Mucosa of stomach (tissue), 1 donor: ENCODE measurements around the gene RHOXF1.
"Not testable (repeated sequence)": the region's sequence is repeated elsewhere in the genome, so short reads cannot be mapped to it uniquely, and the experiment has no call there.

Source experiments
- H3K27me3 ChIP-seq: one replicate; pipeline ENCODE4 v1.7.0; 2013; ENCODE audit warnings: mild to moderate bottlenecking, low read length; ENCODE audit not compliant: control insufficient read depth, insufficient read depth
- H3K36me3 ChIP-seq: one replicate; pipeline ENCODE4 v1.7.0; 2013; ENCODE audit warnings: low read length; ENCODE audit not compliant: control insufficient read depth, insufficient read depth
- H3K4me1 ChIP-seq: one replicate; pipeline ENCODE4 v1.7.0; 2013; ENCODE audit warnings: mild to moderate bottlenecking, low read length; ENCODE audit not compliant: control insufficient read depth, insufficient read depth
- H3K4me3 ChIP-seq: one replicate; pipeline ENCODE4 v1.7.0; 2013; ENCODE audit warnings: low read length
- H3K9ac ChIP-seq: one replicate; pipeline ENCODE4 v1.7.0; 2013; ENCODE audit warnings: mild to moderate bottlenecking, low read length, moderate library complexity
- H3K9me3 ChIP-seq: one replicate; pipeline ENCODE4 v1.7.0; 2013; ENCODE audit warnings: mild to moderate bottlenecking, low read length, moderate library complexity; ENCODE audit not compliant: control insufficient read depth
- donor health status: Pancreatic carcinoma.

RHOXF1 gene

DNA sequence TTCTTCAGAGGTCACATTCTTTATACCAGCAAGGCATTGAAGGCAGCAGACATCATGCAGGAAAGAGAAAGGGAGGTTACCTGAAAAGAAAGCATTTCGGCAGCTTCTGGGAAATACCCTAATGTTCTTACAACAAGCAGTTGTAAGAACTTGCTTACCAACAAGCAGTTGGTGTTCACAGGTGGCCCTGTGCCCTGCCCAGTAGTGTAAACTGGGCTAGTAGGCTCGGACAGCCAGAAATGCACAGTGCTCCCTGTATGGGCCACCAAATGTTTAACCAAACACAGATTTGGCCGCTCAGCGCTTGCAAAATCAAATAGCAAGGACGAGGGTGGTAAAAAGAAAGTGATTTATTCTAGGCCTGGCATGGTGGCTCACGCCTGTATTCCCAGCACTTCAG is 20.4 kb upstream of the RHOXF1 start:
- H3K27me3 ChIP-seq = no peaks in the 10 kb centered on the region
- no peaks in the 10 kb centered on the region for H3K9me3 ChIP-seq
- H3K9ac ChIP-seq = no peak overlapping the region
- no peaks in the 10 kb centered on the region for H3K36me3 ChIP-seq
- H3K4me3 ChIP-seq = no peak overlapping the region
- H3K4me1 ChIP-seq = no peaks in the 10 kb centered on the region

DNA sequence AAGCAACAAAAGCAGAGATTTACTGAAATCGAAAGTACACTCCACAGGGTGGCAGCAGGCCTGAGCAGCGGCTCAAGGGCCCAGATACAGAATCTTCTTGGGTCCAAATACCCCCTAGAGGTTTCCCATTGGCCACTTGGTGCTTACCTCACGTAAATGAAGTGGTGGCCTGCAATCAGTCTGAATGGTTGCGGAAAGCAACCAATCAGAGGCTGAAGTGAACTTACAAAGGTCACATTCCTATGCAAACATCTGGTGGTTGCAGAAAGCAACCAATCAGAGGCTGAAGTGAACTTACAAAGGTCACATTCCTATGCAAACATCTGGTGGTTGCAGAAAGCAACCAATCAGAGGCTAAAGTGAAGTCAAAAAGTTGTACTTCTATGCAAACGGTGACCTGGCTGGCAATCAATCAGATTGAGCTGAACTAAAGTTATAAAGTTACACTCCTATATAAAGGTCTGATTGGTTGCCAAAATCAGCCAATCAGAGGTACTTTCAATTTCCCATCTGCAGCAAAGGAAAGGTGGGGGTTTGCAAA is 12.7 kb upstream of the RHOXF1 start:
- H3K27me3 ChIP-seq, H3K36me3 ChIP-seq, H3K4me3 ChIP-seq, H3K4me1 ChIP-seq, H3K9me3 ChIP-seq, H3K9ac ChIP-seq: not testable (repeated sequence)

DNA sequence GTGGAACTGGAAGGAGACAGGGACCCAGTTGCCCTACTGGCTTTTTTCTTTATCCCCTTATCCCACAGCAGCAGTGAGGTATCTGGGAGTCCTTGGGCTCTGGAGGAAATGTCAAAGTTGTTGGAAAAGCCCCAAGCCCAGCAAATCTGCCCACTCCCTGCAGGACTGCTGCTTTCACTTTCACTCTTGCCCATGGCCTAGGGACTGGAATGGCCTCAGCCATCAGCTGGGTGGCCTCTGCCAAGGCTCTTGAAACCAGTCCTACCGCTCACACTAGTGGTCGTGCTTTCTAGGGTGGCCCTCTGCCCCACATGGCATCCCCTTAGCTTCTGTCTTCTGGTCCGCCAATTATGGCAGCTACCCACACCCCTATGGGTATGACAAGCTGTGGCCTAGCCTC is 9.7 kb upstream of the RHOXF1 start:
- Histone ChIP-seq H3K36me3 (no peaks in the 10 kb centered on the region), H3K9ac (no peak overlapping the region), H3K9me3 (no peaks in the 10 kb centered on the region), H3K4me1 (no peaks in the 10 kb centered on the region), H3K27me3 (no peaks in the 10 kb centered on the region), H3K4me3 (no peak overlapping the region)

DNA sequence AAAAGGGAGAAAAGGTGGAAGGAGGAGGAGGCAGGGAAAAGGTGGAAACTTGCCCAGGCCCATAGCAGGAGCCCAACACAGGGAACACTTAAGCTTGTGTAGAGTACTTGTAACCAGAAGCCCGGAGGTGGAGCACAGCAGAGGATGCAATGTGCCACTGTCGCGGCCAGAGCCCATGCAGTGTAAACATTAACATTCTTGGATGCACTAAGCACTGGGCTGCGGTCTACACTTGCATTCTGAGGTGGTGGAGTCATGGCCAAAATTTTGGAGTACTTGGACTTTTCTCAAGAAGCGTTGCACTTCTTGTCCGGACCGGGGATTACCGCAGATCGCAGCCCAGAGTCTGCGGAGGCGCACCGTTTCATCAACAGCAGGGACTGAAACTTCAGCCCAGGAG is 4.5 kb upstream of the RHOXF1 start:
- Histone ChIP-seq H3K4me3 (no peak overlapping the region), H3K36me3 (no peaks in the 10 kb centered on the region), H3K9me3 (no peaks in the 10 kb centered on the region), H3K9ac (no peak overlapping the region), H3K27me3 (no peaks in the 10 kb centered on the region), H3K4me1 (no peaks in the 10 kb centered on the region)

DNA sequence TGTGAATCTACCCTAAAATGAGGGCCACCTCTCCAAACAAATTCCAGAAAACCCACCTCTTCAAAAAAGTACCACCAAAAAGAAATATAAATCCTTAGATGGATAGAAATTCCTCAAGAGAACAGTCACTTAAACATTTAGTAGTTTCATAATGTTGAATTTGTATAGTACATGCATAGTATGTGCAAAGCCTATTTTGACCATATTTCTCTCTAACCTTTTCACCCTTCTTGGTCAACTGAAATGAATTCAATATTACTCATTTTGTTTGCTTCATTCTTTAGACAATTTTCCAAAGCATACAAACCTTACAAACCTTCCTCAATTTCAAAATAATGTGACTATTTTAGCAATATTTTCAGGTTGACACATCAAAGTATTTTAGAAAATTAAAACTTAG is 4.1 kb downstream of the RHOXF1 start:
- no peaks in the 10 kb centered on the region for H3K4me1 ChIP-seq
- no peak overlapping the region for H3K9ac ChIP-seq
- no peak overlapping the region for H3K4me3 ChIP-seq
- H3K27me3 ChIP-seq = no peaks in the 10 kb centered on the region
- H3K36me3 ChIP-seq = no peaks in the 10 kb centered on the region
- H3K9me3 ChIP-seq = no peaks in the 10 kb centered on the region

DNA sequence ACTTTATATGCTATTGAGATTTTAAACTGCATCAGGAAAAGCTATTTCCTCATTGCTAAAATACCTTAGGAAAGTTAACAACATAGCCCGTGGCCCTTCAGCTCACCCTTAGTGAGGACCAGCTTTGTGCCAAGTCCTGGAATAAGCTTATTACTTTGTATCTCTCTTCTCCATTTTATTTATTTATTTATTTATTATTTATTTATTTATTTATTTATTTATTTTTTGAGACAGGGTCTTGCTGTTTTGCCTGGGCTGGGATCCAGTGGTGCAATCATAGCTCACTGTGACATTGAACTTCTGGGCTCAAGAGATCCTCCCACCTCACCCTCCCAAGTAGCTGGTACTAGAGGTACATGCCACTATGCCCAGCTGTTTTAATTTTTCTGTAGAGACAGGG is 6.3 kb downstream of the RHOXF1 start:
- no peak overlapping the region for H3K9ac ChIP-seq
- no peaks in the 10 kb centered on the region for H3K9me3 ChIP-seq
- H3K4me1 ChIP-seq = no peaks in the 10 kb centered on the region
- H3K27me3 ChIP-seq = no peaks in the 10 kb centered on the region
- no peak overlapping the region for H3K4me3 ChIP-seq
- H3K36me3 ChIP-seq = no peaks in the 10 kb centered on the region

DNA sequence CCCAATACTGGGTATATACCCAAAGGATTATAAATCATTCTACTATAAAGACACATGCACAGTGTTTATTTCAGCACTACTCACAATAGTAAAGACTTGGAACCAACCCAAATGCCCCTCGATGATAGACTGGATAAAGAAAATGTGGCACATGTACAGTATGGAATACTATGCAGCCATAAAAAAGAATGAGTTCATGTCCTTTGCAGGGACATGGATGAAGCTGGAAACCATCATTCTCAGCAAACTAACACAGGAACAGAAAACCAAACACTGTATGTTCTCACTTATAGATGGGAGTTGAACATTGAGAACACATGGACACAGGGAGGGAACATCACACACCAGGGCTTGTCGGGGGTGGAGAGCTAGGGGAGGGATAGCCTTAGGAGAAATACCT is 11.0 kb downstream of the RHOXF1 start:
- H3K4me3 ChIP-seq, H3K27me3 ChIP-seq, H3K9ac ChIP-seq, H3K36me3 ChIP-seq, H3K4me1 ChIP-seq, H3K9me3 ChIP-seq: not testable (repeated sequence)

DNA sequence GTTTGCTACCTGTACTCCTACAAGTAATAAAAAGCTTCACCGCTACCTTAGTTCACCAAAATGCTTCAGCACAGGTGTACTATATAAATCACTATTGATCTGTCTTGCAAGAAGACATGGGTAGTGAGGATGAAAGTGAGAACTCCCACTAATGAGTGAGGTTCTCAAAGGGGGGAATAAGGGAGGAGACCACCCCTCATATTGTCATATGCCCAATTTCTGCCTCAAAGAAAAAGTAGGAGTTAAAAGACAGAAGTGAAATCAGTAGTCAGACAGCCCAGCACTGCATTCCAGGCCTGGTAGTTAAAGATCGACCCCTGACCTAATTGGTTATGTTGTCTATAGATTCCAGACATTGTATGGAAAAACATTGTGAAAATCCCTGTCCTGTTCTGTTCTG is 14.7 kb downstream of the RHOXF1 start:
- H3K36me3 ChIP-seq, H3K4me1 ChIP-seq, H3K27me3 ChIP-seq, H3K4me3 ChIP-seq, H3K9me3 ChIP-seq, H3K9ac ChIP-seq: not testable (repeated sequence)

DNA sequence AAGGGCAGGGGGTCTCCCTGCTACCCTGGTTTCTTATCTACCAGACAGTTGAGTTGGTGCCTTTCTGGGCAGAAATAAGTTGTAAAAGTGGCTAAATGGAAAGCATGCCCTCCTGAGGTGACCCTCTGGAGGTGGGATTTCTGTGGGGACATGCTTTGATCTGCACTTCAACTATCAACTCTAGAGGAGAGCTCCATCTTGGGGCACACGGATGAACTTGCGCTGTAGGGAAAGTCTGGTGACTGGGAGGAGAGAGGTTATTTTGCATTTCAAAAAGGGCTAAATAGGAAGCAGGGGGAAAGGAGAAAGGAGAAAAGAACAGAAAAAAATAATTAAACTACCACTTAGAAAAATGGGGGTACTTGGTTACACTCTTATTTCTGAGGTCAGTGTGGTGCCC is 25.5 kb downstream of the RHOXF1 start:
- Histone ChIP-seq H3K36me3 (no peaks in the 10 kb centered on the region), H3K4me1 (no peaks in the 10 kb centered on the region), H3K9ac (no peak overlapping the region), H3K27me3 (no peaks in the 10 kb centered on the region), H3K9me3 (no peaks in the 10 kb centered on the region), H3K4me3 (no peak overlapping the region)

DNA sequence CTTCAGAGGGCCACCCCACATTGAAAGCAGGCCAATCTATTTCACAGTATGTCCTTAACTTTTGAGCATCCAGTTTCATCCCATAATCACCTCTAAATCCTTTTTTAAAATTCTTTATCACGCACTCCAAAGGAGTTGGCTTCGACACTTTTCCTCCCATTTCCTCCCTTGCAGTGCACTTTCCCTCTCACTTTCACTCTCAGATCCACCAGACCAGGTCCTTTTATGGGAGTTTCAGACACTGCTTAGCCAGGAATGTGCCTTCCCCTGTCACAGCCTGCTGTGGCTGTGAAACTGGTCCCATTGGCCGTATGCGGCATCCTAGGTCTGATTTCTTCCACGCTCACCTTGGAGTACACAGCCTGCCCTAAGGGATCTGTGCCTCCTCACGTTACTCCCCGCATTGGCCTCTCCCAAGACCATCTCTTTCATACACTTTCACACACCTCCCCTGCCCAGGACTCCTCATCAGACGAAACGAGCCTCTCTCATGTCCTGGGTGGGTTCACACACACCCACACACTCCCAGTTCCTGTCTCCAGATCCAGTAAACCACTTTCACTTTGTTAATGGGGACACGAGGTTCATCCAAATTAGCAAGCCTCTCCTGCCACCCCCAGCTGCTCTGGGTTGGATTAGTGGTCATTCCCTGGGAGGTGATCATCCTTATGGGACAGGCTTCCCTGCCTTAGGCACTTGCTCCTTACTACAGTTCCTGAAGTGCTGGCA is 28.3 kb downstream of the RHOXF1 start:
- Histone ChIP-seq H3K36me3 (no peaks in the 10 kb centered on the region), H3K9ac (no peak overlapping the region), H3K27me3 (no peaks in the 10 kb centered on the region), H3K9me3 (no peaks in the 10 kb centered on the region), H3K4me1 (no peaks in the 10 kb centered on the region), H3K4me3 (no peak overlapping the region)

DNA sequence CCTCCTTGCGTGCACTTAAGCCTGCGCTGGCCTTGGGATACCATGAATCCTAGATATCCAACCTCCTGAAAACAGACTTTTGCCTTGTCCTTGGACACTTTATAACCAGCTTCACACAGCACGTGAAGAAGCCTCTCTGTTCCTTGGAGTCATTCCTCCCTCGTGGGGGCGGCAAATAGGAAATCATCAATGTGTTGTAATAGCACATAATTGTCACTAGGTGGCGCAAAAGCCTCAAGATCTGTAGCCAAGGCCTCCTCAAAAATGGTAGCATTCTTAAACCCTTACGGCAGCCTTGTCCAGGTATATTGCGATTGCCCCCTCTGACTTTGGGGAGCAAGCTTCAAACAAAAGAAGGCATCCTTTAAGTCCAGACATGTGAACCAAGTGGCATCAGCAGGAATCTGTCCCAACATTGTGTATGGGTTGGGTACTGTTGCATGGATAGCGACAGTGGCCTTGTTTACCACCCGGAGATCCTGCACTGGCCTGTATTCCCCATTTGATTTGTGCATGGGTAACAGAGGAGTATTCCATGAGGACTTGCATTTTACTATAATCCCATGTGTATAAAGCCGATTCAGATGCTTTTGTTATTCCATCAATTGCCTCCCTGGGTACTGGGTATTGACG is 30.0 kb downstream of the RHOXF1 start:
- not testable (repeated sequence) for H3K4me1 ChIP-seq, H3K27me3 ChIP-seq, H3K36me3 ChIP-seq, H3K4me3 ChIP-seq, H3K9ac ChIP-seq, H3K9me3 ChIP-seq

DNA sequence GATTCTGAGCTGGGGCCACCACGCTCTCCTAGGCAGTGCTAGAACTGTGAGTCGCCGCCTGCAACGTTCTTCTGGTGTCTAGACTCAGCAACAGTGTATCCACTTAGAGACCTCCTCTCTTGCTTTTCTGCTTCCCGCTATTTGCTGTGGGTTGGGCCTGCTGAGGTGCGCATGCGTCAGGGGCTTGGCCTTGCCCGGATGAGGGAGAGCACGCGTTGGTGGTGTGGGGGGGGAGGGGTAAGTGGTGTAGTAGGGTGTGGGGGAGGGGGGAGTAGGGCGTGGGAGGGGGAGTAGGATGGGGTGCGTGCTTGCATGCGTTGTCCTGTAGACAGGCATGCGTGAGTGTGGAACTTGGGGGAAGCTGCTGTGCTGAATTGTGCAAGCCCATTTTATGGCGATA is 38.1 kb downstream of the RHOXF1 start, which contains the start of gene RHOXF2B:
Gene RHOXF2B, minus strand, starts transcription at position 101 of the 400 bp plus-strand sequence. CDS start 138 bp downstream, outside the sequence.
- H3K4me1 ChIP-seq, H3K27me3 ChIP-seq, H3K36me3 ChIP-seq, H3K4me3 ChIP-seq, H3K9ac ChIP-seq, H3K9me3 ChIP-seq: not testable (repeated sequence)
